ENCODE results near the gene MYO5A.

The MYO5A gene

GRCh38 chr15:52282418-52282817 is 246.3 kb downstream of the MYO5A start:
- H3K27ac ChIP-seq: no peak overlapping the region
- TF ChIP-seq ZFX (IDR thresholded peaks at IDR 0.05; ENCODE audit: borderline replicate concordance): no peak
- TF ChIP-seq, protein P1, sequence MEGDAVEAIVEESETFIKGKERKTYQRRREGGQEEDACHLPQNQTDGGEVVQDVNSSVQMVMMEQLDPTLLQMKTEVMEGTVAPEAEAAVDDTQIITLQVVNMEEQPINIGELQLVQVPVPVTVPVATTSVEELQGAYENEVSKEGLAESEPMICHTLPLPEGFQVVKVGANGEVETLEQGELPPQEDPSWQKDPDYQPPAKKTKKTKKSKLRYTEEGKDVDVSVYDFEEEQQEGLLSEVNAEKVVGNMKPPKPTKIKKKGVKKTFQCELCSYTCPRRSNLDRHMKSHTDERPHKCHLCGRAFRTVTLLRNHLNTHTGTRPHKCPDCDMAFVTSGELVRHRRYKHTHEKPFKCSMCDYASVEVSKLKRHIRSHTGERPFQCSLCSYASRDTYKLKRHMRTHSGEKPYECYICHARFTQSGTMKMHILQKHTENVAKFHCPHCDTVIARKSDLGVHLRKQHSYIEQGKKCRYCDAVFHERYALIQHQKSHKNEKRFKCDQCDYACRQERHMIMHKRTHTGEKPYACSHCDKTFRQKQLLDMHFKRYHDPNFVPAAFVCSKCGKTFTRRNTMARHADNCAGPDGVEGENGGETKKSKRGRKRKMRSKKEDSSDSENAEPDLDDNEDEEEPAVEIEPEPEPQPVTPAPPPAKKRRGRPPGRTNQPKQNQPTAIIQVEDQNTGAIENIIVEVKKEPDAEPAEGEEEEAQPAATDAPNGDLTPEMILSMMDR (IDR thresholded peaks at IDR 0.05): no peak

DNA sequence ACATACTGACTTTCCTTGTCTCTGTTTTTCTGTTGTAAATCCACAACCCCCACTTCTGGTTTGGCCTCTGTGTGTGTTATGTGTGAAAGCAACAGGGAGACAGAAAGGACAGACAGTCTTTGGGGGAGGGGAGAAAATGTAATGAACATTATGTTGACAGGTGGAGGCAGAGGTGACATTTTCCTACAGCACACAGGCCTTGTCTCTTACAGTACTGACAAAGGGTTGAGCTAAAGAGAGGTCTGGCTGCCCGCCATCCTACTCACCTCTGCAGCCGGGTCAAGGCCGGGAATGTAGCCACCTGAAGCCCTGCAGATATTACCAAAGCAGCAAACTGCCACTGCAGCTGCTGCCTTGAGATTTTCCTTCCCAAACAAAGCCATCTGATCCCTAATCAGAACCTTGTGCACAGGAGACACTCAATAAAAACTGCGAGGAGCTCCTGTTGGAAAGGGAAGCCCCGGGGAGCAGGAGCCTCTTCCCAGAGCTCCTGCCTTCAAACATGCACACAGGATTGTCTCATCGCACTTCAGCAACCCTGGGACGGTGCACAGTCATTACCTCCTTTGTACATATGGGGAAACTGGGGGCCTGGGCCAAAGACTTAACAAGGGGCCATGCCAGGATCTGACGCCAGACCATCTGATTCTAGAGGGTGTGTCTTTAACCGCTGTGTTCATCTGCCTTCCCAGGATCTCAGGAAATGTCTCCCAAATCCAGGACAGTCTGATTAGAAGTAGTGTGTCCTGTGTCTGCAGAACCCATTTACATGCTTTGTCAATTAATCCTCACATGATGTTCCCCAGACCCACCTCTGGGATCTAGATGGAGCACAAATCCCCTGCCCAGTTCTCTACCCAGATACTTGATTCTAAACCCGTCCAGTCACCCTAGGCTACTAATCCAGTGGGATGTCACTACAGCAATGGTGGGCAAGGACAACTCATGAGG is 247.3 kb downstream of the MYO5A start:
- TF ChIP-seq, protein P1 (IDR thresholded peaks at IDR 0.05): no peak
- TF ChIP-seq ZFX (IDR thresholded peaks at IDR 0.05; ENCODE audit: borderline replicate concordance): no peak
- H3K27ac ChIP-seq: no peak overlapping the region

DNA sequence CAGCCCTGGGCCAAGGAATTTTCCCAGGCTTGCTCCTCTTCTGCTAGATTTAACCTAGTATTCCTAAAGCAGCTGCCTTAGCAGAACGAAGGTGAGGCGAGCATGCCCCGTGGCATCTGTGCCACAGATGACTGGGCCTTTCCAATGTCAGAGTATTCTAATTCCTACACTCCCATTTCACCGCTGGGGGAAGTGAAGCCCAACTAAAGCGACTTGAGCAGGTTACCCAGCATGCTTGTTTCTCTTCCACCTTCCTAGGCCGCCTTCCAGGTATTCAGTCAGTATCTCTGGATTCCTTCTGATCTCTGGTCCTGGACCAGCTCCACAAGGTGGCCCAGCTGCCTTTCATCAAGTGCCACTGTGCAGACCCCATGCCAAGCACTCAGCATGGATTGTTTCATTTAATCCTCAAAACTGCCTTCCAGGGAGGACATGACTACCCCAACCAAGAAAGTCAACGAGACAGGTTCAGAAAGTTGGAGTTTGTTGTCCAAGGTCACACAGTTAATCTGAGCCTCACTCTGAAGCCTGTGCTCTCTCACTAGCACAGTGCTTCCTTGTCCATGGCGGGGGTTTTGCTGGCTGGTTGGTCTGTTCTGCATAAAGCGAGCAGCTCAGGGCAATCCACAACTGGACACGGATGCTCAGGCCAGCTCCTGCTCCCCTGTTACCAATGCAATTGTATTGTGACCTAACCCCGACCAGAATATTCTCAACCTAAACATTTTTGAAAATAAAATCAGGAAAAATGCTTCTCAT is 248.2 kb downstream of the MYO5A start:
- no peak overlapping the region for H3K27ac ChIP-seq
- no peak for TF ChIP-seq ZFX (IDR thresholded peaks at IDR 0.05; ENCODE audit: borderline replicate concordance)
- TF ChIP-seq, protein P1 (IDR thresholded peaks at IDR 0.05): no peak

DNA sequence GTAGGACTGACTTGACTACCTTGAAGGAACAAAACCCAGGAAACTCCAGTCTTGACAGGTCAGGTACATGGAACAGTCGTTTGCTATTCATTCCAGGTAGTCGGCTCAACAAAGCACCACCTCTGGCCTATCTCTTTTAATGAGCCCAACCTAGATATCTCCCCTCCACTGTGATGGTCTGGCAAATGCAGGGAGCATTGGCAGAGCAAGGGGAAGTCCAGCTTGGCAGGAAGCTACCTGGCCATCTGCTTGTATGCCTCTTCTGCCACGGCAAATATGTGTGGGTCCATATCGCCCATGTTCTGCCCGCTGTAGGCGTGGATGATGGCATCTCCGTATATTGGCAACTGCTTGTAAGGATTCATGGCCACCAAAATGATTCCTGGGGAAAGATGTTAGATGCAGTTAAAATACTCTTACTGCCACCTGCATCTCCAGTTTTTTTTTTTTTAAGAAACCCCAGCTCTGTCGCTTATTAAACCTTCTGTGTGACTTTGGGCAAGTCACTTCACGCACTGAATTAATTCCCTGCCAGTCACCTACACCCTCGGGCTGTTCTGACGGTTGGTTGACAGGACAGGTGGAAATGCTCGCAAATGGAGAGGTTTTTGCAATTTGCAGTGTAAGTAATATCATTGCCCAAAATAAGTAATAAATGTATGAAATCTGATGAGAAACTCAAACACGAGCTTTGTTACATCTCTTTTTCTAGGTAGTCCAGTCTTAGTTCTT is 249.9 kb downstream of the MYO5A start:
- no peak overlapping the region for H3K27ac ChIP-seq
- TF ChIP-seq, protein P1 (IDR thresholded peaks at IDR 0.05): no peak
- TF ChIP-seq ZFX (IDR thresholded peaks at IDR 0.05; ENCODE audit: borderline replicate concordance): no peak

DNA sequence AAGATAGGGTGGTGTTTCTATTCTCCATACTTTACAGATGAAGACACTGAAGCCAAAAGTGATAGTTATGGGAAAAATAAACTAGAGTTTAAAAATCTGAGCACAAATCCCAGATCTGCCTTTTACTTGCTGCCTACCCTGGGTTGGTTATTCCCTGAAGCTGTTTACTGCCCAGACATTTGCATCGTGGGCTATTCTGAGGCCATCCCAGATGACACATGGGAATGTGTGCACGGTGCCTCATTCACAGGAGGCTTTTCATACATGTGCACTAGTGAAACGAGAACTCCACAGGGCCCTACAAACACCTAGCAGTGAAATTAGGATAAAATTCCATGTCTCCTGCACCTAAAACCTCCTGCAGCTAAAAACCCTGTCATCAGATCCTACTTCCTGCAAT is 250.5 kb downstream of the MYO5A start:
- H3K27ac ChIP-seq: no peak overlapping the region
- TF ChIP-seq, protein P1 (IDR thresholded peaks at IDR 0.05): no peak
- no peak for TF ChIP-seq ZFX (IDR thresholded peaks at IDR 0.05; ENCODE audit: borderline replicate concordance)

- H3K27ac ChIP-seq: no peak overlapping the region
- TF ChIP-seq ZFX (IDR thresholded peaks at IDR 0.05; ENCODE audit: borderline replicate concordance): no peak
- TF ChIP-seq, protein P1 (IDR thresholded peaks at IDR 0.05): no peak
These were observed 251.1 kb downstream of the MYO5A start for GRCh38 chr15:52277575-52277974.
